RWPE2 (cell line): ENCODE data around the gene RPL27.

ENCODE experiments used
- ATAC-seq: fragments of 200-7000 bp; cut with Tn5 transposase; 3 replicates; pipeline ENCODE4 v1.9.1; 2021; ENCODE audit warnings: low read depth
- DNase-seq: peaks from one replicate; pipeline ENCODE4 v3.0.0-alpha.2; 2020; ENCODE audit warnings: low spot score
- H3K27ac ChIP-seq: fragments of 450-650 bp; 2 replicates; pipeline ENCODE4 v1.5.1; 2017; ENCODE audit warnings: mild to moderate bottlenecking; ENCODE audit not compliant: poor library complexity, severe bottlenecking
- H3K27me3 ChIP-seq: fragments of 250-450 bp; sonication (Bioruptor Pico); 2 replicates; pipeline ENCODE4 v1.5.1; 2021; ENCODE audit warnings: mild to moderate bottlenecking, moderate library complexity; ENCODE audit not compliant: insufficient read depth, poor library complexity, severe bottlenecking
- H3K36me3 ChIP-seq: fragments of 250-450 bp; sonication (Bioruptor Pico); 2 replicates; pipeline ENCODE4 v1.5.1; 2020; ENCODE audit warnings: low read depth, mild to moderate bottlenecking, moderate library complexity
- H3K4me1 ChIP-seq: fragments of 250-450 bp; sonication (Bioruptor Pico); 2 replicates; pipeline ENCODE4 v1.5.1; 2021; ENCODE audit warnings: mild to moderate bottlenecking, moderate library complexity; ENCODE audit not compliant: insufficient read depth, poor library complexity, severe bottlenecking
- H3K4me3 ChIP-seq: fragments of 250-450 bp; sonication (Bioruptor Pico); 2 replicates; pipeline ENCODE4 v1.5.1; 2021; ENCODE audit warnings: mild to moderate bottlenecking, moderate library complexity; ENCODE audit not compliant: severe bottlenecking
- H3K9me3 ChIP-seq: fragments of 250-450 bp; sonication (Bioruptor Pico); 2 replicates; pipeline ENCODE4 v1.5.1; 2021; ENCODE audit warnings: mild to moderate bottlenecking, moderate library complexity; ENCODE audit not compliant: severe bottlenecking
- TF ChIP-seq, protein P1 (sequence below): fragments of 450-650 bp; IDR thresholded peaks from one replicate; pipeline ENCODE4 v1.5.1; 2017; ENCODE audit warnings: mild to moderate bottlenecking, moderate library complexity; ENCODE audit not compliant: poor library complexity, severe bottlenecking

The RPL27 gene

DNA sequence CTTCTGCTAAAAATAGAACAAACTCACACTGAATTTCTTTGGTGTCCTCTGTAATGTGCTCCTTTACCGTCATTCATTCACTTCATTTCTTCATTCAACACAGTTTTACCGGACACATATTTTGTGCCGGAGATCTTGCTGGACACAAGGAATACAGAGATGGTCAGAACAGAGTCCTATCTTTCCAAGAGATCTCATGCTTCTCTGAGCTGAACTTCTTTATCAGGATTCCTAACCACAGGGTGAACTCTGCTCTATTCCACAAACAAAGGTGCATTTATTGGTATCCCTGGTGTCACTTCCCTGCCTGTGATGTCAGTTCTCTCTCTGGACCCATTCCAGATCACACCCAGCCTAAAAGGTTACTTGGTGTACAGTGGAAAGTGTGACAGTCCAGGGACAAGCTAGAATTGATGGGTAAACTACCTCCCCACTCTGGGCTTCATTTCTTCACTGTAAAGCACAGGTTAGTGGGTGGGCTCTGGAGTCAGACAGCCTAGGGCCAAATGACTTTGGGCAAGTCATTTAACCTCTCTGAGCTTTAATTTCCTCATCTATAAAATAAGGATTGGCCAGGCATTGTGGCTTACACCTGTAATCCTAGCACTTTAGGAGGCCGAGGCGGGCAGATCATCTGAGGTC lies 12.6 kb downstream of the RPL27 start:
- Histone ChIP-seq H3K27ac (no peak overlapping the region), H3K36me3 (no peaks in the 10 kb centered on the region), H3K4me3 (no peak overlapping the region), H3K9me3 (no peaks in the 10 kb centered on the region), H3K27me3 (no peaks in the 10 kb centered on the region), H3K4me1 (no peaks in the 10 kb centered on the region)
- ATAC-seq = no peak
- TF ChIP-seq, protein P1, sequence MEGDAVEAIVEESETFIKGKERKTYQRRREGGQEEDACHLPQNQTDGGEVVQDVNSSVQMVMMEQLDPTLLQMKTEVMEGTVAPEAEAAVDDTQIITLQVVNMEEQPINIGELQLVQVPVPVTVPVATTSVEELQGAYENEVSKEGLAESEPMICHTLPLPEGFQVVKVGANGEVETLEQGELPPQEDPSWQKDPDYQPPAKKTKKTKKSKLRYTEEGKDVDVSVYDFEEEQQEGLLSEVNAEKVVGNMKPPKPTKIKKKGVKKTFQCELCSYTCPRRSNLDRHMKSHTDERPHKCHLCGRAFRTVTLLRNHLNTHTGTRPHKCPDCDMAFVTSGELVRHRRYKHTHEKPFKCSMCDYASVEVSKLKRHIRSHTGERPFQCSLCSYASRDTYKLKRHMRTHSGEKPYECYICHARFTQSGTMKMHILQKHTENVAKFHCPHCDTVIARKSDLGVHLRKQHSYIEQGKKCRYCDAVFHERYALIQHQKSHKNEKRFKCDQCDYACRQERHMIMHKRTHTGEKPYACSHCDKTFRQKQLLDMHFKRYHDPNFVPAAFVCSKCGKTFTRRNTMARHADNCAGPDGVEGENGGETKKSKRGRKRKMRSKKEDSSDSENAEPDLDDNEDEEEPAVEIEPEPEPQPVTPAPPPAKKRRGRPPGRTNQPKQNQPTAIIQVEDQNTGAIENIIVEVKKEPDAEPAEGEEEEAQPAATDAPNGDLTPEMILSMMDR = no peak
- no peak for DNase-seq

DNA sequence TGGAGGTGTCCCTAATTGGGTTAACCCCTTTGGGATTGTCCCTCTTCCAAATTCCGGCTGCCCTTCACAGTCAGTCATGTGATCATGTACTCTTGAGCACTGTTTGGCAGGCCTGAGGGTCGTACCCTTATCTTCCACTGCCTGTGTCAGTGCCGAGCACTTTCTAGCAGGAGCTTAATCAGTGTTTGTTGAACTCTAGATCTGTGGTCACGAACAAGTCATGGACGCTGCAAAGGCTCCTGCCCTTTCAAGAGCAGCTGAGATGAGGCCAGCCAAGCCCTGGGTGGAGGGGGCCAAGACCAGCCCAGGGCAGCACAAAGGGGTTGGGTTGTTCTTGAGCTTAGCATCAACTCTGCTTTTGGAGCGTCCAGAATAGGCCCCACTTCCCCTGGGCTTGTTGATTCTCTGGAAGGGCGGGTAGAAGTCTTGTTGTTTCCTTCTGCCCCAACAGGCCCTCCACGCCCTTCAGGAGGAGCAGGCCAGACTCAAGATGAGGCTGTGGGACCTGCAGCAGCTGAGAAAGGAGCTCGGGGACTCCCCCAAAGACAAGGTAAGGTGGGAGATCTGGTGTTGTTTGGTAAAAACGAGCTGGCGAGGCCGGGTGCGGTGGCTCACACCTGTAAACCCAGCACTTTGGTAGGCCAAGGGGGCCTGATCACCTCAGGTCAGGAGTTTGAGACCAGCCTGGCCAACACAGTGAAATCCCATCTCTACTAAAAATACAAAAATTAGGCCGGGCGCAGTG lies 13.7 kb downstream of the RPL27 start:
- no peak overlapping the region for H3K27ac ChIP-seq
- no peaks in the 10 kb centered on the region for H3K9me3 ChIP-seq
- ATAC-seq (no peak), DNase-seq (no peak)
- no peaks in the 10 kb centered on the region for H3K4me1 ChIP-seq
- peaks cover 8% of the 10 kb centered on the region; the same call in 1 of the 2 replicates for H3K36me3 ChIP-seq
- no peaks in the 10 kb centered on the region for H3K27me3 ChIP-seq
- TF ChIP-seq, protein P1 = no peak
- no peak overlapping the region for H3K4me3 ChIP-seq

DNA sequence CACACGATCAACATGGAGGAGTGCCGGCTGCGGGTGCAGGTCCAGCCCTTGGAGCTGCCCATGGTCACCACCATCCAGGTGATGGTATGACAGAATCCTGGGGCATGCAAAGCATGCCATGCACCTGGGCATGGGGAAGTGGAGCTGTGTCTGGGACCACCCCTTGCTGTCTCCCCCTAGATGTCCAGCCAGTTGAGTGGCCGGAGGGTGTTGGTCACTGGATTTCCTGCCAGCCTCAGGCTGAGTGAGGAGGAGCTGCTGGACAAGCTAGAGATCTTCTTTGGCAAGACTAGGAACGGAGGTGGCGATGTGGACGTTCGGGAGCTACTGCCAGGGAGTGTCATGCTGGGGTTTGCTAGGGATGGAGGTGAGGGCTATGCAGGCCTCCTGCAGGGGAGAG lies 15.1 kb downstream of the RPL27 start:
- H3K36me3 ChIP-seq = peaks cover 15% of the 10 kb centered on the region
- DNase-seq (no peak), ATAC-seq (no peak; the same call in 2 of the 3 replicates)
- no peak overlapping the region for H3K4me3 ChIP-seq
- H3K4me1 ChIP-seq = no peaks in the 10 kb centered on the region
- no peak overlapping the region for H3K27ac ChIP-seq
- H3K9me3 ChIP-seq = no peaks in the 10 kb centered on the region
- TF ChIP-seq, protein P1 = no peak
- no peaks in the 10 kb centered on the region for H3K27me3 ChIP-seq

DNA sequence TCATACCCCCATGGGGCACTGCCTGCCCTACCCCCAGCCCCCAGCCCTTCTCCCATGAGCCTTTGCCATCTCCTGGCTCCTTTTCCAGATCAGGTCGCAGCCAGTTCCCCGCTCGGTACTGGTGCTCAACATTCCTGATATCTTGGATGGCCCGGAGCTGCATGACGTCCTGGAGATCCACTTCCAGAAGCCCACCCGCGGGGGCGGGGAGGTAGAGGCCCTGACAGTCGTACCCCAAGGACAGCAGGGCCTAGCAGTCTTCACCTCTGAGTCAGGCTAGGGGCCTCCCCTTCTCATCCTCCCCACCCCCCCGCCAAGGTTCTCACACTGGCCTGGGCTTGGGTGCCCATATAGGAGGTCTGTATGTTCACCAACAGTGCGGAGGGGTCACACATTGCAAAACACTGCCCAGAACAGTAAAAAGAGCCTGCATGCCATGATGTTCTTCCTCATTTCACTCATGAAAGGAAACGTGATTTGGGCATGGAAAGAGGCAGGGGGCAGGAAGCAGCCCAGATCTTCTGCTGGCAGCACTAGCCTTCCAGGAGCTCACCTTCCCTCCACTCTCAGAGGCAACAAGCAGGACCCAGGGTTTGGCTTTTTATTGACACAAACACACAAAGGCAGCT lies 15.9 kb downstream of the RPL27 start:
- Histone ChIP-seq H3K4me1 (no peaks in the 10 kb centered on the region), H3K36me3 (peaks cover 23% of the 10 kb centered on the region), H3K9me3 (no peaks in the 10 kb centered on the region), H3K27me3 (no peaks in the 10 kb centered on the region), H3K27ac (no peak overlapping the region), H3K4me3 (no peak overlapping the region)
- DNase-seq (no peak), ATAC-seq (no peak)
- TF ChIP-seq, protein P1 = no peak
